Measurements from ENCODE around the gene TDRD3.

GRCh38 chr13:60584976-60585375, 188.0 kb downstream of the TDRD3 start:
- TF ChIP-seq, protein P1, sequence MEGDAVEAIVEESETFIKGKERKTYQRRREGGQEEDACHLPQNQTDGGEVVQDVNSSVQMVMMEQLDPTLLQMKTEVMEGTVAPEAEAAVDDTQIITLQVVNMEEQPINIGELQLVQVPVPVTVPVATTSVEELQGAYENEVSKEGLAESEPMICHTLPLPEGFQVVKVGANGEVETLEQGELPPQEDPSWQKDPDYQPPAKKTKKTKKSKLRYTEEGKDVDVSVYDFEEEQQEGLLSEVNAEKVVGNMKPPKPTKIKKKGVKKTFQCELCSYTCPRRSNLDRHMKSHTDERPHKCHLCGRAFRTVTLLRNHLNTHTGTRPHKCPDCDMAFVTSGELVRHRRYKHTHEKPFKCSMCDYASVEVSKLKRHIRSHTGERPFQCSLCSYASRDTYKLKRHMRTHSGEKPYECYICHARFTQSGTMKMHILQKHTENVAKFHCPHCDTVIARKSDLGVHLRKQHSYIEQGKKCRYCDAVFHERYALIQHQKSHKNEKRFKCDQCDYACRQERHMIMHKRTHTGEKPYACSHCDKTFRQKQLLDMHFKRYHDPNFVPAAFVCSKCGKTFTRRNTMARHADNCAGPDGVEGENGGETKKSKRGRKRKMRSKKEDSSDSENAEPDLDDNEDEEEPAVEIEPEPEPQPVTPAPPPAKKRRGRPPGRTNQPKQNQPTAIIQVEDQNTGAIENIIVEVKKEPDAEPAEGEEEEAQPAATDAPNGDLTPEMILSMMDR (IDR thresholded peaks at IDR 0.05; ENCODE audit: low read depth, low read length), result no peak
- TF ChIP-seq EZH2phosphoT487 (IDR thresholded peaks at IDR 0.05; ENCODE audit: low read depth), result no peak

Data from OCI-LY3 (cell line).